NOMO-1 treated with dmso at 0.1 percent for 144 hours (cell line): ENCODE data around the gene TBX2.
"Not testable (repeated sequence)": the region's sequence is repeated elsewhere in the genome, so short reads cannot be mapped to it uniquely, and the experiment has no call there.

Experiments used
- DNase-seq: peaks from one replicate; lab custom pipeline; 2025; ENCODE audit not compliant: unreplicated experiment; lab: John Stamatoyannopoulos, UW

Gene TBX2

DNA sequence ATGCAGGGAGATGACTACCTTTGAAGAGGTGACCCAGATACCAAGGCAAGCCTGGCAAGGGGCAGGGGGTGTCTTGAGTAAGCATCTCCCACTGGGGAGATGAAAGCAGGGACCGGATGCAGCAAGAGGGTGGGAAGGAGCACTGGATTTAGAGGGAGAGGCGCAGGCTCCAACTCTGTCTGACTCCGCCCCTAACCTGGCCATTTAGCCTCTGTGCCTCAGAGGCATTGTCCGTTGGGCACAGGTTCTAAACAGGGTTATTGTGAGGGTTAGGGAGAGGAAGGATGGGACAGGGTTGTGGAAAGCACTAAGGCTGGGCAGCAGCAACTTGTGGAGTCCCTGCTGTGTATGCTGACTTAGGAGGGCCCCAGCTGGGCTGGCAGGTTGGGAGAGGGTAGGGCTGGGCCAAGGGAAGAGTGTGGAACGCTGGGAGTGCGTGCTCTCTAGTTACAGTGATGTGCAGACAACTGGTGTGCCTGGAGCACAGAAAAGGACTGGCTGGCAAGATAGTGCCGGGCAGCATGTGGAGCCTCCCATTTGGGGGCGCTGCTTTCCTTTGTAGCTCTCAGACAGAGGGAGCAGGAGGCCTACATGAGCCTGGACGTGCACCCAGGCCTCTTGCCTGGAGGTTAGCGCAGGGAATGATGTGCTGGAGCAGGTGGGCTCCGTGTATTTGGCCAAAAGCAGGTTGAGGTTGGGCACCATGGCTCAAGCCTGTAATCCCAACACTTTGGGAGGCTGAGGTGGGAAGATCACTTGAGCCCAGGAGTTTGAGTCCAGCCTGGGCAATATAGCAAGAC, 26.2 kb downstream of the TBX2 start:
- DNase-seq = no peak

DNA sequence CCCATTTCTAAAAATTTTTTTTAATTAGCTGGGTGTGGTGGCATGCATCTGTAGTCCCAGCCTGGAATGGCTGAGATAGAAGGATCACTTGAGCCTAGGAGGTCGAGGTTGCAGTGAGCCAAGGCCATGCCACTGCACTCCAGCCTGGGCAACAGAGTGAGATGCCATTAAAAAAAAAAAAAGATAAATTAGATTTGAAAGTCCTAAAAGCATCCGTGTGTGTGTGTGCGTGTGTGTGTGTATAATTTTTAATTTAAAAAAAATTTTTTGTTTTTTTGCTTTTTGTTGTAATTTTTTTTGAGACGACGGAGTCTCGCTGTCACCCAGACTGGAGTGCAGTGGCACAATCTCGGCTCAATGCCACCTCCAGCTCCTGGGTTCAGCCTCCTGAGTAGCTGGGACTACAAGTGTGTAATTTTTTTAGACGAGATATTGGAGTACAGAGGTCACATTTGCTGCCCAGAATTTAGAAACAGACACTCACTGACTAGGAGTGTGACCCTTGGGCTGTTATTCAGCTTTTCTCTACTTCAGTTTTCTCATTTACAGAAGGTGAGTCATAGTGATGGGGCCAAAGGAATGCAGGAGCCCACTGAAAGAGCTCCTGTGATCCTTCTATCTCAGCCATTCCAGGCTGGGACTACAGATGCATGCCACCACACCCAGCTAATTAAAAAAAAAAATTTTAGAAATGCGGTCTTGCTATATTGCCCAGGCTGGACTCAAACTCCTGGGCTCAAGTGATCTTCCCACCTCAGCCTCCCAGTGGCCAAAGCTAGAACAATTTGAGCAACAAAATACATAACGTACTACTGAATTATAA, 27.1 kb downstream of the TBX2 start:
- no peak for DNase-seq

DNA sequence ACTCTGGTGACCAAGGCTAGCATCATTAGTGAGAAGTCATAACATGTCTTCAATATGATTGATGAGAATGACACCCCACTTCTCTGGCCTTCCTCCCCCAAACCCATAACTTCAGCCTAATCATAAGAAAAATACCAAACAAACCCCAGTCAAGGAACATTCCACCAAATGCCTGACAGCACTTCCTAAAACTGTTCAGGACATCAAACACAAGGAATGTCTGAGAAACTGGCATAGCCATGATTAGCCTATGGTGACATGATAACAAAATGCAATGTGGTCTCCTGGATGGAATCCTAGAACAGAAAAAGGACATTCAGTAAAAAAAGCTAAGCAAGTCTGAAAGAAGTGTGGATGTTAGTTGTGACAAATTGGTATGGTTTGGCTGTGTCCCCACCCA, 27.9 kb downstream of the TBX2 start:
- no peak for DNase-seq

DNA sequence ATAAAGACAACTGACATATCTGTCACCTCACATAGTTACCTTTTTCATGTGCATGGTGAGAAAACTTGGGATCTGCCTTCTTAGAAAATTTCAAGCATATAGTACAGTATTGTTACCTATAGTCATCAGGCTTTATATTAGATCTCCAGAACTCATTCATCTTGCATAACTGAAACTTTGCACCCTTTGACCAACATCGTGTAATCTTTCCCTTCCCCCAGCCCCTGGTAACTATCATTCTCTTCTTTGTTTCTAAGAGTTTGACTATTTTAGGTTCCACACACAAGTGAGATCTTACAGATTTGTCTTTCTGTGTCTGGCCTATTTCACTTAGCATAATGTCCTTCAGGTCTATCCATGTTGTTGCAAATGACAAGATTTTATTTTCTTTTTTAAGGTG, 29.6 kb downstream of the TBX2 start:
- no peak for DNase-seq

DNA sequence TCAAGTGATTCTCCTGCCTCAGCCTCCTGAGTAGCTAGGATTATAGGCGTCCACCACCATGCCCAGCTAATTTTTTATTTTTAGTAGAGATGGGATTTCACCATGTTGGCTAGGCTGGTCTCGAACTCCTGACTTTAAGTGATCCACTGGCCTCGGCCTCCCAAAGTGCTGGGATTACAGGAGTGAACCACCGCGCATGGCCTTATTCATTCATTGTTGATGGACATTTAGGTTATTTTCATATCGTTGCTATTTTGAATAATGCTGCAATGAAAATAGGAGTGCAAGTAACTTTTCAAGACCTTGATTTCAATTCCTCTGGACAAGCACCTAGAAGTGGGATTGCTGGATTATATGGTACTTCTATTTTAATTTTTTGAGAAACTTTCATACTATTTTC, 30.2 kb downstream of the TBX2 start:
- not testable (repeated sequence) for DNase-seq

DNA sequence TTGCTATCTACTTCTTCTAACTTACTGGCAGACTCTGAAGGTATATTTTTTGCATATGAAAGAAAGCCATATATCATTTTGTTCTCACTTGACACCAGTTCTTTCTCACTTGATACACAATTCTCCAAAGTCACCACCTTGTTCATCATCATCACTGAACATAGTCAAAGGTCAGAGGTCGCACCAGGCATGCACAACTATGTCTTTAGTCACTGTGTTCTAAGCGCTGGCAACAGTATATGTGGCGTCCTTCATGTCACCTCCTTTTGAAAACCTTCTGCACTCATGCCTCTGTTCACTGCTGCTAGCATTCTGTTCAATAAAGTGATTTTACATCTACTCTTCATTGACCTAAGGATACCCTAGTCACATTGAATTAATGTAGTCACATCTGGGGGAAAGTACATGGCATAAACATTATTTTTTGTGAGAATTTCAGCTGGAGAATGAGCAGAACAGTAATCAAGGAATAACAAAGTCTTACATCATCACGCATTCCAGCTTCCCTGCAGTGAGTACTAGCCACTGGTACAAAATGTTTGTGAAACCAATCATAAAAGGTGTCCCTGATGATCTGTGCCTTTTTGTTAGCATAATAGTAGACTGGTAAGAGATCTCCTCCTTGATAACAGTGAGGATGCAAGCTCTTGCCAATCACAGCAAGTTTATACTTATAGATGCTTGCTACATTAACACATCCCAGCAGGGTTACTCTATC, 32.1 kb downstream of the TBX2 start:
- no peak for DNase-seq

DNA sequence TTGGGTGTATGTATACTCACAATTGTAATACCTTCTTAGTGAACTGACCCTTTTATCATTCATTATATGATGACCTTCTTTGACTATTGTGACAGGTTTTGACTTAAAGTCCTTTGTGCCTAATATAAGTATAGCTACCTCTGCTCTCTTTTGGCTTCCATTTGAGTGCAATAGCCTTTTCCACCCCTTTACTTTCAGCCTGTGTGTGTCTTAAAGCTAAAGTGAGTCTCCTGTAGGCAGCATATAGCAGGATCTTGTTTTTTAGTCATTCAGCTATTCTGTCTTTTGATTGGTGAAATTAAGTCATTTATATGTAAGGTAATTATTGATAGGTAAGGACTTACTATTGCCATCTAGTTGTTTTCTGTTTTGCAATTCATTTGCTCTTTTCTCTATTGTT, 36.6 kb downstream of the TBX2 start:
- DNase-seq = no peak

DNA sequence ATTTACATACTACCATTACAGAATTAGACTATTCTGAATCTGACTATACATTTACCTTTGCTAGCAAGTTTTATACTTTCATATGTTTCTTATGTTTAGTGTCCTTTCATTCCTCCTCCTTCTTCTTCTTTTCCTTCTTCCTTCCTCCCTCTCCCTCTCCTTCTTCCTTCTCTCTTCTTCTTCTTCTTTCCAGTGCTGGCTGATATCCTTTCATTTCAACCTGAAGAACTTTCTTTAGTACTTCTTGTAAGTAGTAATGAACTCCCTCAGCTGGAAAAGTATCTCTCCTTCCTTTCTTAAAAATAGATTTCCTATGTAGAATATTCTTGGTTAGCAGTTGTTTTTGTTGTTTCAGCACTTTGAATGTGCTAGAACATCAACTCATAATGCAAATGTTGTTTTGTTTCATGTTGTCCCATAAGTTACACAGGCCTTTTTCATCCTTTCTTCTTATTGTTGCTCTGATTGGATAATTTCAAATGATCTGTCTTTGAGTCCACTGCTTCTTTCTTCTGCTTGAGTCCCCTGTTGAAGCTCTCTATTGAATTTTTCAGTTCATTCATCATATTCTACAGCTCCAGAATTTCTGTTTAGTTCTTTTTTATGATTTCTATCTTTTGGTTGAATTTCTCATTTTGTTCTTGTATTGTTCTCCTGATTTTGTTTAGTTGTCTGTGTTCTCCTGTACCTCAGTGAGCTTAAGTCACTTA, 37.5 kb downstream of the TBX2 start:
- DNase-seq = no peak

DNA sequence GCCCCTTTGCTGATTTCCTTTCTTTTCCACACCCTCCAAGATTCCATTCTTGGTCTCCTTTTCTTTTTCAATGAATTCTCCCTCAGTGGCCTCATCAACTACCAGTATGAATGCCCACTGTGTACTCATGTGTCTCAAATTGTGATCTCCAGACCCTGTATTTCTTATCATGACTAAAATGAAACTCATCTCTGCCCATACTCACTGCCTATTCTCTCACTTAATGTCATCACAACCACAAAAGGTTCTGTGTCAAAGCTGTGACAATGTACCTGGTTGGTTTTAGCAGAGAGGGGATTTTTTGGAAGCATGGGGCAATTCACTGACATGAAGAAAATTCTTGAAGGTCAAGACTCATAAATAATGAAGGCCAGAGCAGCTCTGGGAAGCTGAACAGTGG, 41.1 kb downstream of the TBX2 start:
- no peak for DNase-seq

DNA sequence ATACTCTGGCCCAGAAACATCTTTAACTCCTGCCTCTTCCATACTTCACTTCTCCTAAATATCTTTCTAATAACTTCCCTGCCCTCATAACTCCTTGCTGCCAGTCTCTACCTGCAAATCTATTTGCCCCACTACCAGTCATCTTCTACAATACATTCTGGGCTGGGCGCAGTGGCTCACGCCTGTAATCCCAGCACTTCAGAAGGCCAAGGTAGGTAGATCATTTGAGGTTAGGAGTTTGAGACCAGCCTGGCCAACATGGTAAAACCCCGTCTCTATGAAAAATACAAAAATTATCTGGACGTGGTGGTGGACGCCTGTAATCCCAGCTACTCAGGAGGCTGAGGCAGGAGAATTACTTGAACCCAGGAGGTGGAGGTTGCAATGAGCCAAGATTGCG, 41.9 kb downstream of the TBX2 start:
- DNase-seq = not testable (repeated sequence)

DNA sequence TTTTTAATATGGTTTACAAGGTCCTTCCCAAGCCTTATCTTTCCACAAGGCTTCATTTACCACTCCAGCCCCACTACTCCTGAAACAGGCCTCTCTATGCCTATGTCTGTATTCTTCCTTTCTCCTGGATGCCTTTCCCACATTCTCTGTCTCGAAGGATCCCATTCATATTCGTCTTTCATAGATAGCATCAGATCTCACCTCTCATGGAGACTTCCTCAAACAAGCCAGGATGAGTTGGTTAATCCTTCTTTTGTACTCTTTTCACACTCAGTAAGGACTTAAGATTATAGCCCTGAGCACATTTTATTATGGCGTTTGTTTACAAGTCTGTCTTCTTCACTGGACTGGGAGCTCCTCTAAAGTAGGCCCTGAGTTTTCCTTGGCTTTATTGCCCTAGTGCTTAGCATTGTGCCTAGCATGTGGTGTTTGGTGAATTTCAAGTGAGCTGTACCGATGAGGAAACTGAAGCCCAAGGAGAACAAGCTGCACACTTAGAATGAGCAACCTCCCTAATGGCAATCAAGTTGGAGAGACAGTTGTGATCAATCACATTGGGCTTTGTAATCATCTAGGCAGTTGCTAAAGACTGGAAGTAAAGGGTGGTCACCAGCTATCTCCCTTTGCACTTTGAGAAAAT, 42.6 kb downstream of the TBX2 start:
- no peak for DNase-seq

DNA sequence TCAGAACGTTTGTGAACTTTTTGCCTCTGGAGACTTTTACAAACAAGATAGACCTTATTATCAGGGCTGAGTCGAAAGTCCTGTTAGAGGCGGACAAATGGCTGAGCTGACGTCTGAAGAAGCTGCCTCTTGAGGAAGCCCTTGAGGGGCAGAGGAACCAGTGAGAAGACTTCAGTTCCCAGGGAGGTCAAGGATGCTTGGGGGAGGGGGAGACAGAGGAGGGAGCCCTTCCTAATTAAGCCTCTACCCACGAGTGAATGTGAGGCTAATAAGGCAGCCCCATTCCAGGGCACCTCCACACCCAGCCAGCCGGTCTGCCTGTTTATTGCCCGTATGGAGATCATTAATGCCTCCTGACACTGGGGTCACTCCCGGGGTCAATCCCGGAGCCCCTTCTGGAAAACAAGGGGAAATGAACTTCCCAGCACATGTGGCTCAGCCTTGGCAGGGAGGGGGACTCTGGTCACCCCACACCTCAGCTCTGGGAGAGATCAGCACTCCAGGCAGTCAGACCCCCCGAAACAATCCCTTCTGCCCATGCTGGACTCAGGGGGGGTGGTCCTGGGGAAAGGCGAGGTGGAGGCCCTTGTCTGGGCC, 43.3 kb downstream of the TBX2 start:
- no peak for DNase-seq

DNA sequence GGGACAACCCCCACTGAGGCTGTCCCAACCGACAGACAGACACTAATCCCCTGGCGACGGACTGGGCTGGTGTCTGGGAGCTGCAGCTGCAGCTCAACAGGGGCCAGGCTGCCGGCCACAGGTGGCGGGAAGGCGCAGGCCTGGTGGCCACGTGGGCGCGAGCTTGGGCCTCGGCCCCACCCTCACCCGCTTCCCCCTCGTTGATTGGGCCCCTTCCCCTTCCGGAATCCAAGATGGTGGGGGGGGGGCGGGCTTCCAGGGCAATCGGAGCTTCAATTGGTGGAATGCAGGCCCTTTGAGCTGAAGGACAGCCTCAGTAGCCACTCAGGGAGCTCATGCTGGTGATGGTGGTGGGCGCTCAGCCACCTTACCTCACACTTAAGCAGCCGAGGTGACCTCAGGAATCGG, 43.8 kb downstream of the TBX2 start:
- DNase-seq = no peak

DNA sequence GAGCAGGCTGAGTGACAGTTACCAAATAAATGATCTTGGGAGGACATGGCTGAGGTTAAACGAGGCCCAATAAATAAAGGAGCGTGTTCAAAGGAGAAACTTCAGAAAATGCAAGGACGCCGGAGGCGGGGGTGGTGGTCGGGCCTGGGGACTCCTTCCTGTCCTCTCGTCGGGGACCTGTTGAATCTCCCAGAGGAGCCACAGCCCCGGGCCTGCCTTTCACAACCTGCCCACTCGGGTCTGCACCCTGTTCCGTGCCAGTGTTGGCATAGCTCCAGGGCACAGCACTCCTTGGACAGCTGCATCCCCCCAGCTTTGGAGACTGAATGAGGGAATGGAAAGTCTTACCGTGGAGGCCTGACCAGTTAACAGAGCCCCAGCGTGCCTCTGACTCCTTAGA, 44.4 kb downstream of the TBX2 start:
- no peak for DNase-seq

DNA sequence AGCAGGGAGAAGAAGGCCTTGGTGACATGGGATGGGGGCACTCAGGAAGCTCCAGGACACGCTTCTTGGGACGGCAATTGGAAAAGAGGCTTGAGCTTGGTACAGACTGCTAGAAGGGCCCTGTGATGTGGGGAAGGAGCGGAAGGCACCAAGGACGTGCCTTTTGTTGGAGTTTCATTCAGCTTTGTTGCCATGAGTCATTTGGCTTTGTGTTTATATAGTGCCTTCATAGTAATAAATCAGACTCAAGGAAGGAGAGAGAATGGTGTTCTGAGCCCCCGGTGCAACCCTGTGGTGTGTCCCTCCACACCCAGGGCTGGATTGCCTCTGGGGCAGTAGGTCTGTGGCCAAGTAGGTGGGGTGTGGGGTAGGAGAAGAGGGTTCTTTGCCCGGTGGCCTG, 45.2 kb downstream of the TBX2 start:
- no peak for DNase-seq

DNA sequence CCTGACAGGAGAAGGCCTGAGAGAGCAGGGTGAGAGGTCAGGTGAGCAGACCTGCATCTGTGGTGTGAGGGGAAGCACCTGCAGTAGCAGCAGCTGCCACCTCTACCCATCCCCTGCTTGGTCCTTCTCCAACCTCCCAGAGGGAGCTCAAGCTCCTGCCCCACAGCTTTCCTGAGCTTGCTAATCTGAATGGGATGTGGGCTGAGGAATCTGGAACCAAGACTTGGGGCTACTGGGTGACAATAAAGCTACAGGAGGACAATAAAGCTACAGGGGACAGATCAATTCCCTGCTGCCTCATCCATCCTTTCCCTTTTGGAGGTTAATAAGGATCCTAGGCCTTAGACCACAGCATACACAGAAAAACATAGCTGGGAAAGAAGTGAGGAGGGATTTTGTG, 47.7 kb downstream of the TBX2 start:
- no peak for DNase-seq

DNA sequence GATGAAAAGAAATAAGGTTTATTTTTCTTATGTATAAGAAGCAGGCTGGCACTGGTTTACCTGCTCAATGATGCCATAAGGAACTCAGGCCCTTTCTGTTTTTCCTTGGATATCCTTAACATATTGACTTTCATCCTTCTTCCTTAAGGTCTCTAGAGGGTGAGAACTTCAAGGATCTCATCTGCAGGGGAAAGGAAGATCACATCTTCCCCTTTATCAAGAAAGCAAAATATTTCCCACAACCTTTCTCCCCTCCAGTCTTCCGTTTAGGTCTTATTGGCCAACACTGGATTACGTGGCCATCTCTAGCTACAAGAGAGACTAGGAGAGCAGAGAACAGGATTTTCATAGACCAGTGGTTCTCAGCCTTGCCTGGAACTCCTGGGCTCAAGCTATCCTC, 48.4 kb downstream of the TBX2 start:
- DNase-seq = no peak

DNA sequence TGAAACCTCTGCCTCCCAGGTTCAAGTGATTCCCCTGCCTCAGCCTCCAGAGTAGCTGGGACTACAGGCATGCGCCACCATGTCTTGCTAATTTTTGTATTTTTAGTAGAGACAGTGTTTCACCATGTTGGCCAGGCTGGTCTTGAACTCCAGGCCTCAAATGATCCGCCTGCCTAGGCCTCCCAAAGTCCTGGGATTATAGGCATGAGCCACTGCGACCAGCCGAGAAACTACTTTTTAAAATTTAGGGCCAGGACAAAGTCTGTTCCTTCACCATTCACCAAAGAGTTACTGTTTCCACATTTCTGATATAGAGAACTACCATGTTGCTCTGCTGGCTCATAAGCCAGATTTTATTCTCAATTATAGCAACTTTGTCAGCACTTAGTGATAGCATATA, 49.5 kb downstream of the TBX2 start:
- not testable (repeated sequence) for DNase-seq

DNA sequence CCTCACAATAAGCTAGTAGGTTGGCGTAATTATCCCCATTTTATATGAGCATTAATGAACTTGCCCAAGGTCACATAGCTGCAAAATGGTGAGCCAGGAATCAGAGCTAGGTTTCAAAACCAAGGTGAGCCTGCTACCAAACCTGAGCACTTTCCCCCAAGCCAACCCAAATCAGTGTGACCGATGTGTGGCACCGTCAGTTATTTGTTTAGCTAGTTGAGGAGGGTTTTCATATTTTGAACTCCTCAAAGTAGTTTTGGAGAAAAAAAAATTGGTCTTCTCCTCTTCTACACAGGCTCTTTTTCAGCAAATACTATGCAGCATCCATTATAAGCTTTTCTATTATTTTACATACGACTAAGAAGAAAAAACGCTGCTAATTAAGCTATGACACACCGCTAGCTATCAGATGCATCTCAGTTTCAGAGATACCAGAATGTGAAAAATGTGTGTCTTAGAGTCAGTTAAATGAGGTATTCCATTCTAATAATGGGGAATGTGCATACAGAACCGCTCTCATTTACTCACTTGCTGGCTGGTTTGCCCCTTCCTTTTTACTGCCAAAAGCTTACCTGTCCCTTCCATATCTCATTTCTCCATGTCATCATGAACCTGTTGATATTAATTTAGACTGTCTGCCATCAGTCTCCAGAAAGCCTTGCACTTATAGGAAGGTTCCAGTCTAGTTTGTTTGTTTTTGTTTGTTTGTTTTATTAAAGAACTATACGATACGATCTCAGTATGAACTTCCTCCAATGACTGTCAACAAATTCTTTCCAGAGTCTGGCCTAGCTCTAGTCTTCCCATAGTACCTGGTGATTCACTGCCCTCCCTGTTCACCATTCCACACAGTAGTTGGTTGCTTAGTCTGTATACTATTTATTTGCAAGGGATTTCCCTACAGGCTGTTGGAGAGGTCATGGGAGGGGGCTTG, 50.3 kb downstream of the TBX2 start:
- no peak for DNase-seq
